HG03469 (cell line): ENCODE data around the gene FASTK.

ENCODE experiments used
- ATAC-seq: cut with Tn5 transposase; IDR thresholded peaks from one replicate; pipeline ENCODE4 v1.9.1; 2021; ENCODE audit warnings: mild to moderate bottlenecking, moderate library complexity, moderate number of reproducible peaks; ENCODE audit not compliant: unreplicated experiment

FASTK gene

DNA sequence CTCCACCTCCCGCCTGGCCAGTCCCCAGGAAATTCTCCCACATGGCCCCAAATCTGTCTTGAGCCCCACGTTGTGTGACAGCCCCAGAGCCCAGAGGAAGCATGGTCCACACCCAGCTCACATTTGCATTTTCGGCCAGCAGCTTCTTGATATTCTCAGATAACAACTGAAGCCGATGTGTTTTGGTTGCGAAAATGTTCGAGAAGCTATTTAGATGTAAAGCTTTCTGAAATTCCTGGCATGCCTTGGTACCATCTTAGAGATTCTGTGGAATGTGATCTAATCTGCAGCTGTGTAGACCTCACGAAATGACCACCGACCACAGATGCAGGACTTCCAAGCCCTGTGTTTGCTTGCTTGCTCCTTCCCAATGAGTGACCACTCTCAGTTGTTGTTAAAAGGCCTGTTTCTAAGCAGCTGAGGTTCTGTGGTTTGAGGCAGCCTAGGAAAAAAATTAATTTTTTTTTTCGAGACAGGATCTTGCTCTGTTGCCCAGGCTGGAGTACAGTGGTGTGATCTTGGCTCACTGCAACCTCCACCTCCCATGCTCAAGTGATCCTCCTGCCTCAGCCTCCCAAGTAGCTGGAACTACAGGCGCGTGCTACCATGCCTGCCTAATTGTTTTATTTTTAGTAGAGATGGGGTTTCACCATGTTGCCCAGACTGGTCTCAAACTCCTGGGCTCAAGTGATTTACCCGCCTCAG, 12.4 kb downstream of the FASTK start:
- ATAC-seq, result no peak

DNA sequence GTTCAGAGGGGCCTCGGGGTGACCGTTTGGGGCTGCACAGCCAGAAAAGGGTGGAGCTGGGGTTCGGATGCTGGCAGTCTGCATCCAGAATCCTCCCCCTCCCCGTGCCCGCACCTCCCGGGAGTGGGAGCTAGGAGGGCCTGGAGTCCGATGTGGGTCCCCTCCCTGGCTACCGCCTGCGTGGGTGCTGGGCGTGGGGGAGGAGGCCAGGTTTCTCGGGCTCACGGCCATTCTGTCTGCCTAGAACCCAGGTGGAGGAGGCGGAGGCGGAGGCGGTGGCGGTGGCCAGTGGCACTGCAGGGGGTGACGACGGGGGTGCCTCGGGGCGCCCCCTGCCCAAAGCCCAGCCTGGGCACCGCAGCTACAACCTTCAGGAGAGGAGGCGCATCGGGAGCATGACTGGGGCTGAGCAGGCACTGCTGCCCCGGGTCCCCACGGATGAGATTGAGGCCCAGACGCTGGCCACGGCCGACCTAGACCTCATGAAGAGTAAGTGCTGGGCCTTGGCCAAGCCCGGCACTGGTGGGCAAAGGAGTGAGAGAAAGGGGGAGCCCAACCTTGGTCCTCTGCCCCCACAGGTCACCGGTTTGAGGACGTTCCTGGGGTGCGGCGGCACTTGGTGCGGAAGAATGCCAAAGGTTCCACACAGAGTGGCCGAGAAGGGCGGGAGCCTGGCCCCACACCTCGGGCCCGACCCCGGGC, 14.2 kb downstream of the FASTK start:
- no peak for ATAC-seq

DNA sequence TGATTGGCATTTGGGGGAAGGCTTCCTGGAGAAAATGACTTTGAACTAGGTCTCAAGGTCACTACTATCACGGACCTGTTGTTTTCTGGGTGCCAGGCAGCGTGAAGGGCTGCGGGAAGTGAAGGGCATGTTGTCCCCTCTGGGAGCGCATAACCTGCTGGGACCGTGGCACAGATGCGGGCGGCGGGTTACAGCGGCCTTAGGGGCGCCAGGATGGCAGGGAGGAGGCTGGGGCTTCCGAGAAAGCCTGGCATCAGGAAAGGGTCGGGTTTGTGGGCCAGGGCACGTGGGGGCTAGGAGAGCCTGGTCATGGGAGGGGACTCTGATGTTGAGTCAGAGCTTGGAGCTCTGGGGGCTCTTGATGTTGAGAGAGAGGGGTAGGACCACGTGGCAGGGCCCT, 15.1 kb downstream of the FASTK start:
- ATAC-seq, result no peak

GRCh38 chr7:151064993-151065392, 15.6 kb downstream of the FASTK start:
- no peak for ATAC-seq

DNA sequence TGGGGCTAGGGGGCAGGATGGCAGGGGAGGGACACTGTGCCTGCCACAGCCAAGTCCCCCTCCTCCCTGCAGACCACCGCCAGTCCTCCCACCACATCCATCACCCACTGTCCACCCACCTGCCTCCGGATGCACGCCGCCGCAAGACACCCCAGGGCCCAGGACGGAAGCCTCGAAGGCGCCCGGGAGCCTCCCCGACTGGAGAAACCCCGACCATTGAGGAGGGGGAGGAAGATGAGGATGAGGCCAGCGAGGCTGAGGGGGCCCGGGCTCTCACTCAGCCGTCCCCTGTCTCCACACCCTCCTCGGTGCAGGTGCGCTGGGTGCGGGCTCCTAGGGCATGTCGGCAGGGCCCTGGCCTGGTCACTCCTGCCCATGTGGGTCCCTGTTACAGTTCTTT, 16.2 kb downstream of the FASTK start:
- ATAC-seq, result no peak

GRCh38 chr7:151063212-151063561, 17.4 kb downstream of the FASTK start:
- no peak for ATAC-seq

- no peak for ATAC-seq
Observed at GRCh38 chr7:151062399-151063211, 18.0 kb downstream of the FASTK start.

- no peak for ATAC-seq
Observed at GRCh38 chr7:151062111-151062398, 18.6 kb downstream of the FASTK start.

GRCh38 chr7:151061213-151062110, 19.1 kb downstream of the FASTK start:
- no peak for ATAC-seq

GRCh38 chr7:151060416-151061212, 20.0 kb downstream of the FASTK start:
- ATAC-seq, result no peak

DNA sequence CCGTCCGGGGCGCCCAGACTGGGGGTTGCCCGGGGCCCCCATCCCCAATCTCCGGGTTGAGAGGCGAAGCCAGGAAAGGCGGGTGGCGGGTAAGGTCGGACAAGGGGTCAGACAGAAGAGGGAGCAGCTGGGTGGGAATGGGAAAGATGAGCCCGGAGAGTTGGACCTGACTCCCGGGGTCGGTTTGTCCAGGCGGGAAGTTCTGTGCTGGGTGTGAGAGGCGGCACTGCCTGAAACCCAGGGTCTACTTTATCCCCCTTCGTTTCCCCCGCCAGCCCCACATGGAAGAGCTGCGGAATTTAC, 20.5 kb downstream of the FASTK start:
- ATAC-seq, result no peak

DNA sequence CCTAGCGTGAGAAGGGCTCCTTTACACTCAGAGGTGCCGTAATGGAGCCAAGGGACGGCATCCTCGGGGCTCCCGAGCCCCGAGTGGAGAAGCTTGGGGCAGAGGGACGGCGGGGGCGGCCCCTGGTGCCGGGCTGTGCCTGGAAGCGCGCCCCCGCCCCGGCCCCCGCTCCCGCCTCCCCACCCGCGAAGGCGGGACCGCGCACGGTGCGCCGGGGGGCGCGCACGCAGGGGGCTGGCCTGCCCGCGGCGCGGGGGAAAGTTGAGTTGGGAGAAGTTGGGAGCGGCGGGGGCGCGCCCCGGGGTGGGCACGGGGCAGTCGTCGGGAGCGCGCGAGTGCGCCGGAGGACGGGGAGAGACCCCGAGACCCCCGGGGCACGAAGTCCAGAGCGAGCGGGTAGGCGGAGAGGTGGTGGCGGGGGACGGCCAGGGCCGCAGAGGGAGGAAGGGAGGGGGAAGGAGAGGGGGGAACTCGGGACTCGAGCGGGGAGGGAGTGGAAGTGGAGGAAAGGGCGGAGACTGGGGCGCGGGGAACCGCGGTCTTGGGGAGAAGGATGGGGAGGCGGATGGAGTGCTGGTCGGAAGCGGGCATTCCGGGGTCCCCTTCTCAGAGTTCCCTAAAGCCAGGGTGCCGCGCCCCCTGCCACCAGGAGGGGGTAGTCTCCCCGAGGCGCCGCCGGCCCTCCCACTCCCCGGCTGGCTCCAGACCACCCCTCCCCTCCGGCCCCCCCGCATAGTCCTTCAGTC, 21.1 kb downstream of the FASTK start, which contains the start of gene SLC4A2:
SLC4A2 (plus strand) TSS at position 223 of the 746 bp plus-strand sequence. CDS start 2,399 bp downstream, outside the sequence.
- ATAC-seq, result no peak

DNA sequence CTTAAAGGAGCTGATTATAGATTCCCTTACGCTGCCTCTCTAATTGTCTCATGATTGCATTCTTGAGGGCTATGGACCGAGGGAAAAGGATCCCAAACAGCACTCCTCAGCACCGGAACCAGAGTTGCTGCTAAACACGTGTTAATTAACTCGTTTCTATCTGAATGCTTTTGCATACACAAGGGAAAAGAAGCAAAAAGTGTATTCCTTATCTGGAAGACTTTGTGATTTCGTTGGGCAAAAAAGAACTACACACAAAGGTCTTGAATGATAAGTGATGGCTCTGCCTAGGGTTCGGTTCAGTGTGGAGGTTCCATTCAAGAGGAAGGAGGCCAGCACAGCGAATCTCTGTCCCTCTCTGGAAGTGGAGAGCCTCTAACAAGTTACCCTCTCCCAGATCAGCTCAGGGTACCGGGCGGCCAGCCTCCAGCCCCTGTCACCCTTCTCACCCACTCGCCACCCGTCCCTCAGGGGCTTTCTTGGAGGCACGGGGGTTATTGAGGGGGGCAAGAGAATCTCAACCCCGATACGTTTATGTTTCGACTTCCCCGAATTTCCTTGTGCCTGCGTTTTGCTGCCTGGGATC, 21.7 kb downstream of the FASTK start:
- ATAC-seq, result no peak

DNA sequence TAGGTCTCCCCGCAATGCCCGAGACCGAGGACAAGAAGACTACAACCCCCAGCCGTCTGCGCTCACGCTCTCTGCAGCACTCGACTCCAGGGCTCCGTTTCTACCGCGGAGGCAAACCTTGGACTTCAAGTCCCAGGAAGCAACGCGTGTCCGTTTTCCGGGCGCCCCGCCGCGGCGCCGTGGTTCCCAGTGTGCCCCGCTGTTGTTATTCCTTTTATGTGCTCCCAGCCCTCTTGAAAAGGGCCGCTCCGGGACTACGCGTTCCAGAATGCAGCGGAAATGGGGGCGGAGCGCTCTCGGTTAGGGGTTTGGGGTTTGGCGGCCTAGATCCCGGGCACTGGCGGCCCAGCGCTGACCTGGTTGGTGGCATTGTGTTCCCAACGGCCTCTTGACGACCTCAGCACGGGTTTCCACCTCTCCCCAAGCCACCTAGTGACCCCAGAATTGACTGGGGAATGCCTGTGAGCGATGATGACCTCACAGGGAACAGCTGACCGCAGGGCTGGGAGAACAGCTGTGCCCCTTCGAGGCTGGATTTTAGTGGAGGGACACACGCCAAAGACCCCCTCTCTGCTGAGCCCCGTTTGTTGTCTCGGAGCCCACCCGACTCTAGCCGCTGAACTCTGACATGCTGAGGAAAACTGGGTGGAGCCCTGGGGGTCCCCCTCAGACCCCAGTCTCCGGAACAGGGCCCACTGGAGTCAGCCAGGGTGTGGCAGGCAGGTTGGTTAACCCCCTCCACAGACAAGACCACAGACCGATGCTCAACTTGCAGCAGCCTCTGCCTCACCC, 22.4 kb downstream of the FASTK start:
- peak; percentile 76 for ATAC-seq

GRCh38 chr7:151057506-151057988, 23.1 kb downstream of the FASTK start, which contains the start of gene CDK5:
CDK5 (minus strand) TSS chr7:151057897; CDS start chr7:151057848, 49 bp downstream.
- peak; percentile 3 for ATAC-seq

DNA sequence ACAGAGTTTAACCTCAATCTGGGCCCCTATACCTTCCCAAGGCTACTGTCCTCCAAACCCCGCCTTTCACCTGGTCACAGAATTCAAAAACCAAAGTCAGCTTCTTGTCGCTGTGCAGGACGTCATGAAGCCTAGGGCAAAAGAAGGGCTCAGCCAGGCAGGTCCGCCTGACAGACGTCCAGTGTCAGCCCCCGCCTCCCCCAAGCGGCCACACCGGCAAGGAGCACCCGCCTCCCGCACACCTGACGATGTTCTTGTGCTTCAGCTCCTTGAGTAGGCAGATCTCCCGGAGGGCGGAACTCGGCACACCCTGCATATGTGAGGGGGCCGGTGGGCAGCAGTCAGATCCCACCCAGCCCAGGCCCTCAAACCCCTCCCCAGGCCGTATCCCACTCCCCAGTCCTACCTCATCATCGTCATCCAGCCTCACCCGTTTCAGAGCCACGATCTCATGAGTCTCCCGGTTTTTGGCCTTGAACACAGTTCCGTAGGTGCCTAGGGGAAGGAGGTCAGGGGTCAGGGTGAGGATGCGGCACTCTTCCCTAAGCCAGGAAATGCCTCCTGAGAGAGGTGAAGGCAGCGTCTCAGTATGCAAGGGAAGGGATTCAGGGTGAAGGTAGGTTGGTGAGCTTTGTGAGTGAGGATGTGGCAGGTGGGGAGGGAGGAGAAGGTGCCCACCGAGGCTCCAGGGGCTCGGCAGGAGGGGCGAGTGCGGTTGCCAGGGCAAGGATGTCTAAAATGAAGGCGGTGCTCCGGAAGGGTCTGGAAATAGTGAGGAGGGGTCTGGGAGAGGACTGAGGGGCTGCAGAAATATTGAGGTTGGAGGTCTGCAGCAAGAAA, 23.7 kb downstream of the FASTK start:
- no peak for ATAC-seq

DNA sequence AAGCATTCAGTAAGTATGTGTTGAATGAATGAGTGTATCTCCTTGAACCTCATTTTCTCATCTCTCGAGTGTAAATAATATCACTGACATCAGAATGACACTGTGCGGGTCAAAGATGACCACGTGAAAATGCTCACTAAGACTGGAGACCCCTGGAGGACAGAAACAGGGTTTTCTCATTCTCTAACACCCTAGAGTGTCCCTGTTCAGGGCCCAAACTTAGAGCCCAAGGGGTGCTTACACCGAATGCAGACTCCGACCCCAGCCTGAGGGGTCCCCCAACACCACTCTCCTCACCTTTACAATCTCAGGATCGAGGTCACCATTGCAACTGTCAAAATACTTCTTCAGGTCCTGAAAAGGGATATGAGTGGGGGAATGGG, 24.3 kb downstream of the FASTK start:
- ATAC-seq, result no peak
